Transverse colon (tissue), 4 donors: ENCODE measurements around the gene CPHXL2. TPM values are rescaled to one million over a fixed set of nuclear protein-coding genes. Genes with fewer than 3 reads are reported as not detected.

Experiments
- DNase-seq: peaks from one replicate; pipeline ENCODE4 v3.0.0-alpha.2; 2019
- H3K27ac ChIP-seq, 4 donors: fragments of 200-600 bp; sonication (generic); 2 replicates each; pipeline ENCODE4 v1.5.1; 2016 to 2018; ENCODE audit warnings: inconsistent platforms in 4 of 4
- H3K27me3 ChIP-seq: fragments of 200-600 bp; sonication (generic); 2 replicates; pipeline ENCODE4 v1.5.1; 2017; ENCODE audit warnings: inconsistent platforms
- H3K36me3 ChIP-seq, 4 donors: fragments of 200-600 bp; sonication (generic); 2 replicates each; pipeline ENCODE4 v1.5.1; 2017 to 2019; ENCODE audit warnings: inconsistent platforms in 4 of 4
- H3K4me1 ChIP-seq, 4 donors: fragments of 200-600 bp; sonication (generic); 2 replicates each; pipeline ENCODE4 v1.5.1; 2017 to 2020; ENCODE audit warnings: inconsistent platforms in 4 of 4
- H3K4me3 ChIP-seq, 4 donors: fragments of 200-600 bp; sonication (generic); 1 replicate in 1 of 4; 2 replicates in 3 of 4; pipeline versions ENCODE4 v1.5.1 to v1.6.1; 2017 to 2019; ENCODE audit warnings: inconsistent platforms in 4 of 4
- H3K9me3 ChIP-seq, 2 donors: fragments of 200-600 bp; sonication (generic); 2 replicates each; pipeline ENCODE4 v1.5.1; 2017 to 2019; ENCODE audit warnings: inconsistent platforms in 2 of 2
- CTCF ChIP-seq, 5 experiments: fragments of 200-600 bp in 3 of 5; fragments of 450-650 bp in 2 of 5; sonication (generic) in 3 of 5; IDR thresholded peaks; 1 replicate in 2 of 5; 2 replicates in 3 of 5; pipeline ENCODE4 v1.5.1; 2016 to 2017; ENCODE audit warnings: antibody characterized with exemption in 5 of 5, inconsistent platforms in 3 of 5, mild to moderate bottlenecking in 2 of 5, moderate library complexity in 1 of 5
- EP300 ChIP-seq: sonication (generic); formaldehyde crosslinking; IDR thresholded peaks from one replicate; pipeline ENCODE4 v1.6.1; 2017; ENCODE audit warnings: antibody characterized with exemption, low read depth
- POLR2A ChIP-seq: fragments of 450-650 bp; IDR thresholded peaks from one replicate; pipeline ENCODE4 v1.6.1; 2016; ENCODE audit warnings: antibody characterized with exemption, mild to moderate bottlenecking, moderate library complexity
- POLR2AphosphoS5 ChIP-seq, 3 donors: sonication (generic); formaldehyde crosslinking; IDR thresholded peaks; one replicate each; pipeline ENCODE4 v1.6.1; 2016; ENCODE audit warnings: antibody characterized with exemption in 3 of 3
- WGBS, 2 donors: methylation state at CpG; one replicate each; pipeline ENCODE4 v1.1.5; 2018; ENCODE audit warnings: low coverage in 1 of 2; 5-methylcytosine and 5-hydroxymethylcytosine counted together
- in situ Hi-C, 4 donors: fragments of 200-750 bp; cut with MboI; loops; one replicate each; pipeline versions ENCODE4 v1.15.0 to v1.15.1; 2017; ENCODE audit warnings: low sequenced_read_pairs in 3 of 4, low pct_ligation_motif_present in 1 of 4, low pct_unique_long_range_greater_than_20kb in 1 of 4
- intact Hi-C: fragments of 100-400 bp; cut with DNase I; formaldehyde crosslinking; loops from one replicate; pipeline ENCODE4 v1.15.1; 2023; ENCODE audit warnings: low total_unique reads
- total RNA-seq, 4 donors: library from RNA; depleted of rRNA; stranded (reverse); fragments of >200 nt; gene quantifications; one replicate each; pipeline ENCODE4 v1.1.0, GENCODE V29; 2016

Gene CPHXL2
- total RNA-seq, 4 donors from 2014 or later, result not detected

GRCh38 chr16:75624921-75625334 lies 51.9 kb downstream of the CPHXL2 start:
- DNase-seq, result no peak
- intact Hi-C loops (no loop called here), in situ Hi-C loops (loop anchor here in 2 of 4 donors (25.0 kb wide), 2 partner anchors 163 to 1562 kb away; partner anchors contain the start of genes TMEM170A (in 2 of the 2), MON1B (in 1 of the 2) and SYCE1L (in 1 of the 2))
- Histone ChIP-seq H3K9me3 (no peaks in the 10 kb centered on the region), H3K4me3 (no peak overlapping the region), H3K27me3 (no peaks in the 10 kb centered on the region), H3K27ac (no peak overlapping the region), H3K4me1 (peaks cover 11 to 26% (median 16%) of the 10 kb centered on the region in 4 donors), H3K36me3 (peaks cover 0 to 30% (median 9%) of the 10 kb centered on the region in 4 donors)
- WGBS, 2 donors, result 81% methylated on average over 4 of the region's 4 CpGs
- TF ChIP-seq POLR2AphosphoS5 (IDR thresholded peaks at IDR 0.05) (no peak), CTCF (IDR thresholded peaks at IDR 0.05) (no peak), POLR2A (no peak), EP300 (no peak)

GRCh38 chr16:75622761-75623605 lies 53.8 kb downstream of the CPHXL2 start, which contains the start of gene ADAT1:
Gene ADAT1 (minus strand): TSS chr16:75623281. CDS start chr16:75620799, 2,482 bp downstream.
- DNase-seq, result peak; percentile 99
- WGBS, 2 donors, result 0 to 1% methylated on average over 11 to 61 of the region's 62 CpGs
- Histone ChIP-seq H3K36me3 (peaks cover 0 to 10% (median under 1%) of the 10 kb centered on the region in 4 donors), H3K4me3 (peak within 1 kb of the TSS; percentile 51 to 72 (median 62)), H3K27ac (peak within 1 kb of the TSS; percentile 92 to 97 (median 94)), H3K27me3 (no peaks in the 10 kb centered on the region), H3K9me3 (no peaks in the 10 kb centered on the region), H3K4me1 (peaks cover 11 to 26% (median 16%) of the 10 kb centered on the region in 4 donors)
- in situ Hi-C loops (no loop called here), intact Hi-C loops (loop anchor here (2.0 kb wide), 1 partner anchor 56 kb away; the partner anchor contains the start of gene GABARAPL2)
- TF ChIP-seq CTCF (IDR thresholded peaks at IDR 0.05), result no peak
- TF ChIP-seq POLR2A, result peak; percentile 85
- peak; percentile 92 to 97 (median 93) for TF ChIP-seq POLR2AphosphoS5 (IDR thresholded peaks at IDR 0.05)

- peaks cover 11 to 26% (median 16%) of the 10 kb centered on the region in 4 donors for H3K4me1 ChIP-seq
- H3K36me3 ChIP-seq, result peaks cover 0 to 10% (median 3%) of the 10 kb centered on the region in 4 donors
- H3K4me3 ChIP-seq, result no peak overlapping the region
- TF ChIP-seq CTCF (IDR thresholded peaks at IDR 0.05) (peak; percentile 11 to 42 (median 18)), POLR2AphosphoS5 (IDR thresholded peaks at IDR 0.05) (no peak)
- intact Hi-C loops, result no loop called here
- 11 to 16% methylated on average over 2 of the region's 2 CpGs for WGBS, 2 donors
- DNase-seq, result no peak
- in situ Hi-C loops, result no loop called here
- H3K27ac ChIP-seq, result peak overlapping the region in 3 of 4 donors; percentile 15 to 95 (median 92)
- no peaks in the 10 kb centered on the region for H3K9me3 ChIP-seq
- H3K27me3 ChIP-seq, result no peaks in the 10 kb centered on the region
Measured at GRCh38 chr16:75621170-75621477, 55.7 kb downstream of the CPHXL2 start.

- TF ChIP-seq POLR2A, result no peak
- TF ChIP-seq CTCF (IDR thresholded peaks at IDR 0.05), result no peak
- Histone ChIP-seq H3K27me3 (no peaks in the 10 kb centered on the region), H3K27ac (peak overlapping the region in 2 of 4 donors; percentile 15 to 95), H3K9me3 (no peaks in the 10 kb centered on the region), H3K36me3 (peaks cover 0 to 15% (median 3%) of the 10 kb centered on the region in 4 donors), H3K4me3 (no peak overlapping the region), H3K4me1 (peaks cover 11 to 26% (median 16%) of the 10 kb centered on the region in 4 donors)
- DNase-seq, result peak; percentile 14
- 70 to 82% methylated on average over 5 to 20 of the region's 20 CpGs for WGBS, 2 donors
- intact Hi-C loops, result no loop called here
- in situ Hi-C loops, result no loop called here
Measured at GRCh38 chr16:75620326-75621169, 56.3 kb downstream of the CPHXL2 start.
